HG03280 (cell line): ENCODE measurements around the gene SERF2.
"Not testable (repeated sequence)": the region's sequence is repeated elsewhere in the genome, so short reads cannot be mapped to it uniquely, and the experiment has no call there.

Experiments
- ATAC-seq: cut with Tn5 transposase; IDR thresholded peaks from one replicate; pipeline ENCODE4 v1.9.1; 2021; ENCODE audit warnings: mild to moderate bottlenecking, moderate library complexity; ENCODE audit not compliant: unreplicated experiment

Gene SERF2

DNA sequence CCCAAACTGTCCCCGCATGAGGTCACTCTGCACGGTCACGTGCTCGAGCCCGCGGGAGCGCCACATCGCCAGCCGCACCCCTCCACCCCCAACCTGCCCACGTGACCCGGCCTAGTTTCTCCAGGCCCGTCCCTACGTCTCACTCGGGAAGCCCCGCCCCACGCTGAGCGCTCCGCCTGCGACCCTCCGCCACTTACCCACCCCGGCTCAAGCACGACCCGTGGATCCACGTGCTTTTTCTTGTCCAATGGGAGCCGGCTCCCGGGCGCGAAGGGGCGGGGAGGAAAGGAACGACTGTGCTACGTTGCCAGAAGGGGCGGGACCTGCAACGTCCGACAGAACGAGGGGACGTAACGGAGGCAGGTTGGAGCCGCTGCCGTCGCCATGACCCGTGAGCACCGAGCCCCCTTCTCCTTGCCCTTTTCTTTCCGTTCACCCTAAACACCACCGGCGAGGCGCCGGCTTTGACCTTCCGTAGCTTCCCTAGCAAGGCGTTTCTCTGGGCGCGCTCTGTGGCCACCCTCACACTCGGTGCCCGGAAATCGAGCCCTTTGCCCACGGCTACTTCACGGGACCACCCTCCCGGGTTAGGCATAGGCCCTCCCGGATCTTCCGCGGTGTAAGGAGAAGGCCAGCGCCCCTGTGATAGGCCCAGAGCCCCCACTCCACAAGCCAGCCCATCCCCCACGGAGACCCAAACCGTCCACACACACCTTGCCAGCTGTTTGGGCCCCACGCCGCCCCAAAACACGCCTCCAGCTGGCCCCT, at the start of gene SERF2:
Gene SERF2, plus strand, starts transcription at position 328 of the 768 bp plus-strand sequence. Its CDS starts 57 bp downstream, at position 385.
- ATAC-seq: peak; percentile 89

DNA sequence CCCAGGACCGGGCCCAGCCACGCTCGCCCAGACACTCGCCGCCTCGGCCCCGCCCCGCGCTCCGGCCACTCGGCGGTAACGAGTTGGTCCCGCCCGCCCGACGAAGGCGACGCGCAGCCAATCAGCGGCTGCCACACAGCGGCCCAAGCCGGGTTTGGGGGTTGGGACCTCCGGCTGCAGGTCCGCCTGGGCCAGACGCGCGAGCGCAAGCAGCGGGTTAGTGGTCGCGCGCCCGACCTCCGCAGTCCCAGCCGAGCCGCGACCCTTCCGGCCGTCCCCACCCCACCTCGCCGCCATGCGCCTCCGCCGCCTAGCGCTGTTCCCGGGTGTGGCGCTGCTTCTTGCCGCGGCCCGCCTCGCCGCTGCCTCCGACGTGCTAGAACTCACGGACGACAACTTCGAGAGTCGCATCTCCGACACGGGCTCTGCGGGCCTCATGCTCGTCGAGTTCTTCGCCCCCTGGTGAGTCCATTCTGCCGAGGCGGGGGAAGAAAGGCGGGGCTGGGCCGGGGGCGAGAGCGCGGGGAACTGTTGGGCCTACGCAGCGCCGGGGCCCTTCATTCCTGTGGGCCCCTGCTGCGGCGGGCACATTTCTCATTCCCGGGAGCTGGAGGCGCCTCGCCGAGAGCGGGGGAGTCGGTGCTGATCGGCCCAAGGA, 45.7 kb upstream of the SERF2 start, which contains the start of gene PDIA3:
Gene PDIA3, plus strand, starts transcription at position 194 of the 658 bp plus-strand sequence. Its CDS starts 102 bp downstream, at position 296.
- ATAC-seq: peak; percentile 79

DNA sequence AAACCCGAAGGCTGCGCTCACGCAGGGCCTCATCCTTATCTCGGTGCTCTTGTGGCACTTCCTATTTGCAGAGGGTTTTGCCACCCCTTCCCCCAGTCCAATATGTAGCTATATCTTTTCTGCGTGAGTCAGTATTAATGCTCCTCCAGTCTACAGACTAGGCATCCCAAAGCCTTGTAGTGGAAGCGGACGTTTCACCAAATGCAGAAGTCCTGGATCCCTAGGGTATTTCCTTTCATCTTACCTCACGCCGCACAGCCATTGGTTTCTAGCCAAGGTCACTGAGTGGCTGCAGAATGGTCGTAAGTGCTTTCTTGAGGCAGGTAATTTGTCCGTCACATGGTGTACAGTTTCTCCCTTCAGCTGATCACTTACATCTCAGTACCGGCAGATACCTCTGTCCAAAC, 45.2 kb upstream of the SERF2 start:
- ATAC-seq: not testable (repeated sequence)

DNA sequence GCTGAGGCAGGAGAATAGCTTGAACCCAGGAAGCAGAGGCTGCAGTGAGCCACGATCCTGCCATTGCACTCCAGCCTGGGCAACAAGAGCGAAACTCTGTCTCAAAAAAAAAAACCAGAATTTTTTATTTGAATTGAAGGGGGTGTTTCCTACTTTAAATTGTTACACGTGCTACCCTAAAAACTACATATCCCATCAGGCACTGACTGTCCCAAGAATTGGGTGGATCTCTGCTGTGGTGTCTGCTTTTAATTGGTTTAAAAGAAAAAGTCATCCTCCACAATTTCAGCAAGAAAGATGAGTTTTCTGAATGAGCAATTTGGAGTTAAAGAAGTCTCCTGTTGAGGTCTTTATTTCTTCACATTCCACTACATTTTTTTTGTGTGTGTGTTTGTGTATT, 43.7 kb upstream of the SERF2 start:
- ATAC-seq: no peak

DNA sequence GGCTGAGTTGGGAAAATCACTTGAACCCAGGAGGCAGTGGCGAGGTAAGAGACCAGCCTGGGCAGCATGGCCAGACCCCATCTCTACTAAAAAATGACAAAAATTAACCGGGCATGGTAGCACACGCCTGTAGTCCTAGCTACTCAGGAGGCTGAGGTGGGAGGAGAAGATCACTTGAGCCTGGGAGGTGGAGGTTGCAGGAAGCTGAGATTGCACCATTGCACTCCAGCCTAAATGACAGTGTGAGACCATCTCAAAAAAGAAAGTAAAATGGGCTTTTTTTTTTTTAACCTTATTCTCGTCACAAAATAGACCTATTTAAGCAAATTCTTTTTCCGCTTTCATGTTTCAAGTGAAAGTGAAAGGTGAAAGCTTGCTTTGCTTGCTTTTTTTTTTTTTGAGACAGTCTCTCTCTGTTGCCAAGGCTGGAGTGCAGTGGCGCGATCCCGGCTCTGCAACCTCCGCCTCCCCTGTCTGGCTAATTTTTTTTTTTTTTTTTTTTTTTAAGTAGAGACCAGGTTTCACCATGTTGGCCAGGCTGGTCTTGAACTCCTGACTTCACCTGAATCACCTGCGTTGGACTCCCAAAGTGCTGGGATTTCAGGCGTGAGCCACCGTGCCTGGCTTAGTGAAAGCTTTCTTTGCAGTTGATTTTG, 42.3 kb upstream of the SERF2 start:
- ATAC-seq: no peak

DNA sequence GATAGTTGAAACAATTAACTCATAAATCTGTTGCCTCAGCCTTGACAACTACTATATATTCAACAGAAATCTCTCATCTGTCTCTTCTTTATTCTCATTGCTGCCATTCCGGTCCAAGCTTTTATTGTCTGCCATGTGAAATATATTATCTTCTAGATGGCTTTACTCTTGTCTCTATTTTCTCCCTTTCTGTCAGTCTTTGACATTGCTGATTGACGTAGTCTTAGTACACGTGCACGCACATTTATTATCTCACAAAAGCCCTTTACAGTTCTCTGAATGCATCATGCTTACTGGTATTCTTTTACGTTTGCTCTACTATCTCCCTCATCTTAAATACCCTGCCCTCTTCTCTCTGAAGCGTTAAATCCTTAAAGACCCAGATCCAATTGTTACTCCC, 40.2 kb upstream of the SERF2 start:
- ATAC-seq: no peak

DNA sequence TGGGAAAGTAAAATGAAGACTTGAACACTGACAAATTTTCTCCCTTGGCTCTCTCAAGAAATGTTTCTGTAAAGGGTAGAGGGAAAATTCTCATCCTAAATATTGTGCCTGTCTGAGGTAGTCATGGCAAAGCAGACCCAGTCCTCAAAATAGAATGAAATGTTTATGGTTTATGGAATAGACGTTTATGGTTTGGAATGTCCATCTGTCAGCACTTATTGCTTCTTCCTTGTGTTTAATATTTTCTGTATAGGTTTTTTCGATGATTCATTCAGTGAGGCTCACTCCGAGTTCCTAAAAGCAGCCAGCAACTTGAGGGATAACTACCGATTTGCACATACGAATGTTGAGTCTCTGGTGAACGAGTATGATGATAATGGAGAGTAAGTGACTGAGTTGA, 29.3 kb upstream of the SERF2 start:
- no peak for ATAC-seq

DNA sequence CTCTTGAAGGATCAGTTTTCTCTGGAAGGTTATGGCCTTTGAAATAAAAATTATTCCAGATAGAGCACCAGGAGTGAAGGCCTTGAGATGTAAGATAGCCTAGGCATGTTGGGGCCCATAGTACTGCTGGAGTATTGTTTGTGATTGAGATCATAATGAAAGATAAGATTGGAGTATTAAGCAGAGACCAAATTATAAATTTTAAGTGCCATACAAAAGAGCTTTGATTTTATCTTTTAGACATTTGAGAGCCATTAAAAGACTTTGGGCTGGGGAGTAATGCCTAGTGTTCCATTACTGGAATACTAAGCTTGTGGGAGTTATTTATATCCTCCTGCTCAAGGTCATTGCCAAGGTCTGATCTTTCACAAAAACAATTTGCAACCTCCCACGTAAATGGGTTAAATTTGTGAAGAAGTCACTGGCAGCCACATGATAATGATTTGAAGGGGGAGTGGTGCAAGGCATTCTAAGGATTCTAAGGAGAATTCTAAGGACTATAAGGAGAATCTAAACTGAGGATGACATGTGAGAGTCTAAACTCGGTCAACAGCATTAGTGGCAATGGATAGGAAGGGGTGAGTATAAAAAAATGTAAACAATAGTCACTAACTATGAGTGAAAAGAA, 28.2 kb upstream of the SERF2 start:
- no peak for ATAC-seq

DNA sequence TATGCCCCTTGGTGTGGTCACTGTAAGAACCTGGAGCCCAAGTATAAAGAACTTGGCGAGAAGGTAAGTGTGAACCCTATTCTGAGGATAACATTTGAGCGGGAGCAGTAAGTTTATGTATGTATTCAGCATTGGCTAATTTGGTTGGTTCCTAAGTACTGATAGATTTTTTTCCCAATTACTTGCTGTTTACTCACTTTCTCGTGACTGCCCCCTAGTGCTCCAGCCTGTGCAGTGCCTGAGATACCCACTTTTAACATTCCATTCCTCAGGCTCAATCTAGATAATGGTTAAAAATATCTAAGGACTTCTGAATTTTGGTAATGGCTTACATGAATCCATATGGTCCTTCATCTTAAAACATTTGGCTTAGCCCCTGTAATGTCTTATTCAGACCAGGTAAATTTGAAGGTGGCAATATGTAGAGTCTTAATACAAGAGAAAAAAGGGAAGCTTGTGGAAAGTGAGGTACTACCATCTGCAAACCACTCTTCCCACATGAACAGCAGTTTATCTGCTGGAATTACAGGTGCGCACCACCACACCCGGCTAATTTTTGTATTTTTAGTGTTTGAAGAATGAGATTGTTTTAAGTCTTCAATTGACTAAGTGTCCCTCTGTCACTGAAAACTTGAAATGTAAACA, 22.4 kb upstream of the SERF2 start:
- no peak for ATAC-seq

DNA sequence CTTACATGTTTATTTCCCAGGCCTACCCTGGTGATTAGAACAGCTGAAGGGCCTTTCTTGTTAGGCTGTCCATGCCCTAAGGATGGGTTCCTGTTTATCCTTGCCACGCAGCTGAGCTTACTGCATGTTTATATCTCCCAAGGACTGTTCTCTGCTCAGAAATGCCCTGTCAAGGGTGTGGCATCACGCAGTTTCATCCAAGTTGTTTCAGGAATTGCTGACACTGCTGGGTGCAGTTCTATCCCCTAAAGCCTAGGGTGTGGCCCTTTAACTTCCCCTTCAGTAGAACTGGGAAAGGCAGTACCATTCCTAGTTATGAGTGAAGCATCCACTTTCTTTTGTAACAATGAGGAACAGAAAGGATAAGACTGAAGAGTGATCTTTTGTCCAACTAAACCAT, 20.3 kb upstream of the SERF2 start:
- no peak for ATAC-seq

DNA sequence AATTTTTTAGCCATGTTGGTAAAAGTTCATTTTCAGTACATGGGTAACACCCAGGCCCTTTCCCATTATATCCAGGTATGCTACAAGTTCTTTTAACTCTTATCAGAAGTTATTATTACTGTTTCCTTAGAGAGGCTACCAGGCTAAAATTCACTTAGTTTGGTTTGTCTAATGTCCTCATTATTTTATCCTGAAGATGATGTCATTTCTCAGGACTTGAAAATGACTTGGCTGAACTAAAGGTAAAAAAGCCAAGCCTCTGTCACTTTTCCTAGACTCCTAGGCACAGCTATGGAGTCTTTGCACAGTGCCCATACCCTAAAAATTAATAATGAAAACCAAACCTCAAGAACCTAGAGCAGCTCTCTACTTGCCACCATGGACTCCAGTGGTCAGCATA, 19.5 kb upstream of the SERF2 start:
- ATAC-seq: no peak

DNA sequence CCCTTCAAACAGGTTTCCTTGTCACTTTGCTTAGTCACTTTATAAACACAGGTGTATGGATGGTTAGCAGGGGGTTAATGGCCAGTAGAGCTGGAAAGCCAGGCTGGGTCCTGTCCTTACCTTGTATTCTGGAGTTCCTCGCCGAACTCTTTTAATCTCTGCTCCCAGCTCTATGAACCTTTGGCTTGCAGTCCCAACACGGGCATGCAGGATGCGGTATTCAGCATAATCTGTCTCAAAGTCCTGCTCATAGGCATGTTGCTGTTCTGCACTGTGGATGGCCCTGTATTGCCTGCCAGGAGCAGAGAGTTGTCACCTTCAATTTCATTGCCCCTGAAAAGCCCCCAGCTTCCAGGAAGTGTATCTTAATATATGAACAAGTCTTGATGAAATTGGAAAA, 18.1 kb upstream of the SERF2 start:
- ATAC-seq: no peak

DNA sequence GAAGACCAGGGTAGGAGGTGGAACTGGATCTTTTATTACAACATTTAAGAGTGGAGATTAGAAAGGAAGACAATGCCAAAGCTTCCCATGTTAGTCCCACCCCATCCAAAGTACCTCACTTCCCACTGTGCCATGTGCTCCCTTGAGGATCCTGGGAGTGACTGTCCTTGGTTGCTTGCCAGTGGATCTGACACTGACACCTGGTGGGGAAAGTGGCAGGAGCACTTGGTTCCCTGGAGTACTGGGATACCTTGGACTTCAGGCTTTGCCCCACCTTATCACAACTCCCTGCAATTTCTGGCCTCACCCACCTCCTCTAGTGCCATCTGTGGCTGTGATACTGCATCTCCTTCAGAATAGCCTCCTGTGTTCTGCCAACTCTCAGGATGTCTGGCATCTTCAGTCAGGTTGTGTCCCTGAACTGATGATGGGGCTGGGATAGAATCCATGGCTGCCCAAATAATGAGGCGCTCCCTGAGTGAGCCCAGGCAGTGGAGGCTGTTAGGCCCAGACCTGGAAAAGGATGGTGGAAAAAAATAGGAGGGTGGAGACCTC, 16.6 kb upstream of the SERF2 start:
- no peak for ATAC-seq

DNA sequence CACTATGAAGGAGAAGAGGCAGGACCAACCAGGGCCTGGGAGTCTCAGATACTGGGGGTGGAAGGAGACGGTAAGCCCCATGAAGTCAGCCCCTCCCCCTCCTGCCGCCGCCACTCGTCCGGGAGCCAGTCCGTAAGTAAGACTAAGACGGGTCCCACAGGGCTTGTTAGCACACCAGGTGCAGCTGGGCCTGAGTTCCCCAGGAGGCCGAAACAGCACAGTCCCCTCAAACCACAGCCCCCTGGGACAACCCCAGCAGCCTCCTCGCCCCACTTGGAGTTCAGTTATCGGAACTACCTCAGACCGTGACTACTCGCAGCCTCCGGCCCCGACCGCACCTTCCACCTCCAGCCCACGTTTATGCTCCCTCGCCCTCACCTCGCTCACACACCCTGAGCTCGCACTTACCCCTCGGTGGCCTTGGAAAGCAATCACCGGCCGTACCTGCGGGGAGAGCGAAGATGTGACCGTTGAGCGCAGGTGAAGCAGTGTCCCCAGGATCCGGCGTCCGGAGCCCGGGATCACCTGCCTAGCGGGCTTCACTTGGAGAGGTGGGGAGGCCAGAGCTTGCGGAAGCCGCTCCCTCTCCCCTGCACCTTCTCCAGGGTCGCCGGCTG, 15.9 kb upstream of the SERF2 start:
- peak; percentile 61 for ATAC-seq

DNA sequence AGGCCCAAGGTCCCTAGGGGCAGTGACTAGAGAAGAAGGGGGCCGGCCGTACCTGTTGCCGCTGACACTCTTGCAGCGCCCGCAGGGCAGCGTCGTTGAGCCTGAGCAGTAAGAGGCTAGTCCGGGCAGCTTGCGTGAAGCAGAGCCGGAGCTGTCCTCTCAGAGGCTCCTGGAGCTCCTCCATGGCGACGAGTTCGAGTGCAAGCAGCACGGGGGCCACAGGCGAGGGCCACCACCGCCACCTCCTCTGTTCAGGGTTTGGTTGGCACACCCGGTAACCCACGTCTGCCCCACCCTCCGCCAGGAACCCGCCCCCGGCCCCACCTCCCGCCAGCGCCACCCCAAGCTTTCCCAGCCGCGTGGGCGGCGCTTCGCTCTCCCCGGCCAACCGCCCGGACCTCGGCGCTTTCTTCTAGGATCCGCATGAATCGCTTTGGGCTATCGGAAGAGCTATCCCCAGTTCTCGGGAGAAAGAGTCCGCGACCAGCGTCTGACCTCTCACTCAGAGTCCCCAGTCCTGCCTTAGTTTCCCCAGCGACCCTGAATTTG, 15.3 kb upstream of the SERF2 start, which contains the start of gene ELL3:
Gene ELL3, minus strand, starts transcription at position 249 of the 549 bp plus-strand sequence. Its CDS starts 65 bp downstream, at position 184.
- ATAC-seq: peak; percentile 37

DNA sequence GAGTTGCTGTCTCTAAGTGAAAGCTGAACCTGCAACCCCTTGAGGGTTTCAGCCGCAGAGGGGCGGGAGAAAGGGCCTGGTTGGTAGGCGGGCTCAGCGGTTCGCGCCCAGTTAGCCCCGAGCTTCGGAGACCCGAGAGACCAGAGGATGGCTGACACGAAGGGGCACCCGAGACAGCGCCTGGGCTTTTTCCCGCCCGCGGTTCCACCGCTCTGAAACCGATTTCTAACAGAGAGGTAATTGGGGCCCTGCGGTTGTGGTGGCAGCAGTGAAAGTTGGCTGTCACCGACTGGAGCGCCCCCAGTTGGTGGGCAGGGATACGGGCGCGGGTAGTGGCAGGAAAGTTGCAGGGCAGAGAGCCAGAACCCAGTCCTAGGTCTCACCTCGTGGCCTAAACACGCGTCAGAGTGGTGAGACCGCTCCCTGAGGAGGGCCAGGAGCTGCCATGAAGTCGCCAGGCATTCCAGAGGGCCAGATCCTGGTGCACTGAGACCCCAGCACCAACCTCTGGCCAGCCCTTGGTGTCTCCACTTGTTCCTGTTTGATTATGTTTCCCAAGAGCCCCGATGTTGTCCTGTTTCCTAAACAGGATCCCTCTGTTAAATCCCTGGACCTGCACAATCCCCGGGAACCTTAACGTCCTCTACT, 14.7 kb upstream of the SERF2 start:
- peak; percentile 47 for ATAC-seq

DNA sequence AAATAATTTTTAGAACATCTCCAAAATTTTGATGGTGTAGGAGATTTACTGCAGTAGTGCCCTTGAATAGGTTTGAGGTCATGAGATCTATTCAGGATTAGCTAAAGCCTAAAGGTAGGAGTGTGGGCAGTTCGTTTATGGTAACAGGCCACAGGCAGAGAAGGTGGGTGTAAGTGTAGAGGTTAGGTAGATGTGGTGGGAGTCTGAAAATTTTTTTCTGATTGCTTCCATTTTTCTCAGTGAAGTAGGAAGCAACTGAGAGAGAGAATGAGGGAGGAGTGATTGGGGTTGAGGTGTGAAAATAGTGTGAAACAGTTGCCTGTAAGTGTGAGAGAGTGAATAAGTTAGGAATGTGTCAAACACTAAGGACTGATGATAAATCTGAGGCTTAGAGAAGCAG, 13.1 kb upstream of the SERF2 start:
- ATAC-seq: no peak

DNA sequence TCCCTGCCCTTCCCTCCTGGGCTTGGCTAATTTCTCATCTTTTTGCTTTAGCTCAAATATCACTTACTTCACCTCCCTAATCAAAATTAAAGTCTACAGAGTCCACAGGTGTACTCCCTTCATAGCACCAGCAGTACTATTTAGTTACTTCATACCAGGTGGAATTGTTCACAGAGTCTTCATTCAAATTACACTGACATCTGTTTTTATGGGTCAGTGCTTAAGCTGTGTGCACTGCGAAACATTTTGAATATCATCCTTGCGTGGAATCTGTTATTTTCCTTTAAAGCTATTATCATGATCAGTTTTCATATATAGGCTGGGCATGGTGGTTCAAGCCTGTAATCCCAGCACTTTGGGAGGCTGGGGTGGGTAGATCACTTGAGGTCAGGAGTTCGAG, 2.7 kb upstream of the SERF2 start:
- no peak for ATAC-seq

DNA sequence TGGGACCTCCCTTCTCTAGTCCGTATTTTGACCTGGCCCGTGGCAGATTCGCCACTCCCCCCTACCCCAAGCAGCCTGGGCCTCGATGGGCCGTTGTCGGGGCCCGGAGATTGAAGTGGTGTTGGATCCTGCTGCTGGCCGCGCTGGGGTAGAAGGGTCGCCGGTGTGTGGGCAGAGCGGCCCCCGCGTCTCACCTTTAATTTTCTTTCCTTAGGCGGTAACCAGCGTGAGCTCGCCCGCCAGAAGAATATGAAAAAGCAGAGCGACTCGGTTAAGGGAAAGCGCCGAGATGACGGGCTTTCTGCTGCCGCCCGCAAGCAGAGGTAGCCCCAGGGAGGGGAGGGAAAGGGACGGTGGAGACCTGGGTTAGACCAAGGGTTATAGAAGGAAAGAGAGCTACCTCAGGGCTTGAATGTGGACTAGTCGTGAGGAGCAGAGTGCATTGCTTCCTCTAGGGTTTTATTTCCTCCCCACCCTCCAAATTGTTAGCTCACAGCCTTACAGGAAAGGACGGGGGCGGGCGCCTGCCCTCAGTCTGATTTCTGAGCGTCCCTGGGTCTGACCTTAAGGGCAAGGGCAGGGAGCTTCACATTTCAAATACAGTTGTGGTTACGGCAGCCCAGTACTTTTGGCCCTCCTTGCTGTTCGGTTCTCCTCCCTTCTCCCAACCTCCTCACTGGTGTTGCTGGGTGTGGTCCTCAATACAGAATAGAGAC, 799 bp downstream of the SERF2 start:
- peak; percentile 4 for ATAC-seq
